Measurements from ENCODE around the gene EFCAB6. TPM values are rescaled to one million over a fixed set of nuclear protein-coding genes. Genes with fewer than 3 reads are reported as not detected.

EFCAB6 gene
- total and polyA plus RNA-seq, 2 of the 13 experiments (the other 11 are each of a cell fraction or from before 2014, with no cell fraction given), result not detected

DNA sequence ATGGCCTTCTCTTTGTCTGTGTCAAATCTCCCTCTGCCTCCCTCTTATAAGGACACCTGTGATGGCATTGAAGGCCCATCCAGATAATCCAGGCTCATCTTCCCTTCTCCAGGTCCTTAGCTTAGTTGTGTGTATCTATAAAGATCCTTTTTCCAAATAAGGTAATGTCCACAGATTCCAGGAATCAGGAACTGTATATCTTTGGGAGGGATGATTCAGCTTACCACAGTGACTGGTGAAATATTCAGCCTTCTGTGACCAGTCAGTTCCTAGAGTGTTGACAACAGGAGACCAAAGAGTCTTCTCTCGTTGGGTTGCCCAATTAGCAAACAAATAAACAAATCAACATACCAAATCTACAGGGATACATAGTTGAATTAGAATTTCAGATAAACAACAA is 224.5 kb downstream of the EFCAB6 start (continued):
- TF ChIP-seq, protein P1, sequence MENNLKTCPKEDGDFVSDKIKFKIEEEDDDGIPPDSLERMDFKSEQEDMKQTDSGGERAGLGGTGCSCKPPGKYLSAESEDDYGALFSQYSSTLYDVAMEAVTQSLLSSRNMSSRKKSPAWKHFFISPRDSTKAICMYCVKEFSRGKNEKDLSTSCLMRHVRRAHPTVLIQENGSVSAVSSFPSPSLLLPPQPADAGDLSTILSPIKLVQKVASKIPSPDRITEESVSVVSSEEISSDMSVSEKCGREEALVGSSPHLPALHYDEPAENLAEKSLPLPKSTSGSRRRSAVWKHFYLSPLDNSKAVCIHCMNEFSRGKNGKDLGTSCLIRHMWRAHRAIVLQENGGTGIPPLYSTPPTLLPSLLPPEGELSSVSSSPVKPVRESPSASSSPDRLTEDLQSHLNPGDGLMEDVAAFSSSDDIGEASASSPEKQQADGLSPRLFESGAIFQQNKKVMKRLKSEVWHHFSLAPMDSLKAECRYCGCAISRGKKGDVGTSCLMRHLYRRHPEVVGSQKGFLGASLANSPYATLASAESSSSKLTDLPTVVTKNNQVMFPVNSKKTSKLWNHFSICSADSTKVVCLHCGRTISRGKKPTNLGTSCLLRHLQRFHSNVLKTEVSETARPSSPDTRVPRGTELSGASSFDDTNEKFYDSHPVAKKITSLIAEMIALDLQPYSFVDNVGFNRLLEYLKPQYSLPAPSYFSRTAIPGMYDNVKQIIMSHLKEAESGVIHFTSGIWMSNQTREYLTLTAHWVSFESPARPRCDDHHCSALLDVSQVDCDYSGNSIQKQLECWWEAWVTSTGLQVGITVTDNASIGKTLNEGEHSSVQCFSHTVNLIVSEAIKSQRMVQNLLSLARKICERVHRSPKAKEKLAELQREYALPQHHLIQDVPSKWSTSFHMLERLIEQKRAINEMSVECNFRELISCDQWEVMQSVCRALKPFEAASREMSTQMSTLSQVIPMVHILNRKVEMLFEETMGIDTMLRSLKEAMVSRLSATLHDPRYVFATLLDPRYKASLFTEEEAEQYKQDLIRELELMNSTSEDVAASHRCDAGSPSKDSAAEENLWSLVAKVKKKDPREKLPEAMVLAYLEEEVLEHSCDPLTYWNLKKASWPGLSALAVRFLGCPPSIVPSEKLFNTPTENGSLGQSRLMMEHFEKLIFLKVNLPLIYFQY (CRISPR knock-in tag; IDR thresholded peaks at IDR 0.05; ENCODE audit: borderline replicate concordance), result no peak
- TF ChIP-seq ZNF777 (CRISPR knock-in tag; IDR thresholded peaks at IDR 0.05) (no peak), GABPA (IDR thresholded peaks at IDR 0.05; ENCODE audit: low read depth, low read length) (no peak), GABPA (CRISPR knock-in tag; IDR thresholded peaks at IDR 0.05; ENCODE audit: low read depth) (no peak)

DNA sequence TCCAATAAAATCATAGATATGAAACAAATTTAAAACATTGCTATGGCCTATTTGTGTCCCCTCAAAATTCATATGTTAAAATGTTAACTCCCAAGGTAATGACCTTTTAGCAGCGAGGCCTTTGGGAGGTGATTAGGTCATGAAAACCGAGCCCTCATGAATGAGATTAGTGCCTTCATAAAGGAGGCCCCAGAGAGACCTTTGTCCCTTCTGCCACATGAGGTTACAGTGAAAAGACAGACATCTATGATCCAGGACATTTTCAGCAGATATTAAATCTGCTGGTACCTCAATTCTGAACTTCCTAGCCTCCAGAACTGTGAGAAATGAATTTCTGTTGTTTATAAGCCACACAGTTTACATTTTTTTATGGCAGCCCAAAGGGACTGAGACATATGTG is 228.6 kb downstream of the EFCAB6 start:
- BruUV-seq (replicated peaks), result no TSS peak
- POLR2A ChIA-PET, result no interaction called here
- no peaks in the 10 kb centered on the region for H3K79me2 ChIP-seq (ENCODE audit: insufficient read depth, low read length)

More for the DNA sequence above, 228.6 kb downstream of the EFCAB6 start:
- in situ Hi-C loops (cut with HindIII; ENCODE audit: extremely low pct_ligation_motif_present, low pct_unique_long_range_greater_than_20kb) (no loop called here), intact Hi-C loops (cut with micrococcal nuclease; ENCODE audit: unreplicated experiment) (no loop called here)
- Histone ChIP-seq H3K27ac (ENCODE audit: extremely low read length, insufficient read depth, low read length) (no peak overlapping the region), H3K4me1 (ENCODE audit: insufficient read depth, low read length) (no peaks in the 10 kb centered on the region), H3K4me2 (ENCODE audit: low read depth, low read length) (no peak overlapping the region), H3K36me3 (replicated peaks in 1 of 2; ENCODE audit: control insufficient read depth in 1 of 2, insufficient read depth in 2 of 2, low read length in 2 of 2) (no peaks in the 10 kb centered on the region), H4K20me1 (ENCODE audit: insufficient read depth, low read length) (no peaks in the 10 kb centered on the region), H3K9ac (ENCODE audit: insufficient read depth, low read depth, low read length) (no peak overlapping the region), H3K9me3 (ENCODE audit: low read length) (peaks cover 8% of the 10 kb centered on the region; the same call in 1 of the 2 replicates), H3K27me3 (ENCODE audit: control insufficient read depth in 1 of 2, insufficient read depth in 2 of 2, low read length in 2 of 2) (peaks cover 0 to 5% of the 10 kb centered on the region in 2 experiments; a peak in 1 of 5 replicates), H3K4me3 (replicated peaks in 1 of 3; ENCODE audit: insufficient read depth in 1 of 3, low read depth in 2 of 3, low read length in 3 of 3) (no peak overlapping the region), H2AFZ (ENCODE audit: low read length) (no peak overlapping the region)
- no peak for DNase-seq (ENCODE audit: low spot score)
- ATAC-seq, result no peak
- 0% methylated on average over 2 of the region's 2 CpGs for WGBS (ENCODE audit: low lambda C conversion rate)
- TF ChIP-seq, protein P2, sequence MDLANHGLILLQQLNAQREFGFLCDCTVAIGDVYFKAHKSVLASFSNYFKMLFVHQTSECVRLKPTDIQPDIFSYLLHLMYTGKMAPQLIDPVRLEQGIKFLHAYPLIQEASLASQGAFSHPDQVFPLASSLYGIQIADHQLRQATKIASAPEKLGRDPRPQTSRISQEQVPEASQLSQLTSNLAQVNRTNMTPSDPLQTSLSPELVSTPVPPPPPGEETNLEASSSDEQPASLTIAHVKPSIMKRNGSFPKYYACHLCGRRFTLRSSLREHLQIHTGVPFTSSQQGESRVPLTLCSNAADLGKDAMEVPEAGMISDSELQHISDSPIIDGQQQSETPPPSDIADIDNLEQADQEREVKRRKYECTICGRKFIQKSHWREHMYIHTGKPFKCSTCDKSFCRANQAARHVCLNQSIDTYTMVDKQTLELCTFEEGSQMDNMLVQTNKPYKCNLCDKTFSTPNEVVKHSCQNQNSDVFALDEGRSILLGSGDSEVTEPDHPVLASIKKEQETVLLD (CRISPR knock-in tag; IDR thresholded peaks at IDR 0.05; ENCODE audit: low read depth), result no peak
- CTCF ChIA-PET (ENCODE audit: low intra/inter-chr PET ratio, low total read pairs), result no interaction called here
- FAIRE-seq, result no peak

Data from HepG2 (cell line).